ENCODE data around the gene FRMPD4.

DNA sequence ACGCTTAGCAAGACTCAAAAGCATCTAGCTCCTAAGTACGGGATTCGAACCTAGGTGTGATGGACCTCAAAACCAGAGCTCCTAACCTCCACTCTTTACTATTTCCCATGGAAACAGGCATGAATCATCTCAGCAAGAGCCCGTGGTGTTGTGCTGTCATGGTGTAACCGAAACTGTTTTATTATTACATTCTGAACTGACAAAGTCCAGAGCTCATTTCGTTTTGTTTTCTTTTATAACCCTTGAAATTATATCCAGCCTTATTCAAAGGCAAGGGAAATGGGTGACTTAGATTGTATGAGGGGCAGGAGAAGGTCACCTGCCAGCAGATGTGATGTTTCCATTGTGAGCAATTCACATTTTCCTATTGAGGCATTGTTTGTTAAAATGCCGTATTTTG is 301.1 kb downstream of the FRMPD4 start:
- no peak for TF ChIP-seq CTCF (IDR thresholded peaks at IDR 0.05)
- no peak for TF ChIP-seq ZFX (IDR thresholded peaks at IDR 0.05; ENCODE audit: borderline replicate concordance)

All from 22Rv1 (cell line).